ENCODE data around the gene PDE11A. TPM values are rescaled to one million over a fixed set of nuclear protein-coding genes. Genes with fewer than 3 reads are reported as not detected.

Gene PDE11A
- total RNA-seq, 1 experiment from 2014 or later, result 1.4 TPM

GRCh38 chr2:177873915-177874314, 198.7 kb downstream of the PDE11A start:
- Mint-ChIP-seq H3K4me1 (ENCODE audit: low read depth, unreplicated experiment) (no peaks in the 10 kb centered on the region), H3K36me3 (ENCODE audit: insufficient read depth, unreplicated experiment) (no peaks in the 10 kb centered on the region), H3K27me3 (ENCODE audit: unreplicated experiment) (no peaks in the 10 kb centered on the region), H3K4me3 (ENCODE audit: low read depth, unreplicated experiment) (no peak overlapping the region), H3K9me3 (ENCODE audit: low read depth, unreplicated experiment) (no peaks in the 10 kb centered on the region), H3K27ac (ENCODE audit: unreplicated experiment) (no peak overlapping the region)
- intact Hi-C loops (cut with micrococcal nuclease; ENCODE audit: unreplicated experiment), result no loop called here
- BruUV-seq (replicated peaks), result no TSS peak
- CTCF ChIA-PET, result interaction anchor here (0.7 kb wide), 1 partner anchor 43 kb away, joined by 3 read pairs; no protein-coding TSS in a partner anchor
- TF ChIP-seq, protein P1, sequence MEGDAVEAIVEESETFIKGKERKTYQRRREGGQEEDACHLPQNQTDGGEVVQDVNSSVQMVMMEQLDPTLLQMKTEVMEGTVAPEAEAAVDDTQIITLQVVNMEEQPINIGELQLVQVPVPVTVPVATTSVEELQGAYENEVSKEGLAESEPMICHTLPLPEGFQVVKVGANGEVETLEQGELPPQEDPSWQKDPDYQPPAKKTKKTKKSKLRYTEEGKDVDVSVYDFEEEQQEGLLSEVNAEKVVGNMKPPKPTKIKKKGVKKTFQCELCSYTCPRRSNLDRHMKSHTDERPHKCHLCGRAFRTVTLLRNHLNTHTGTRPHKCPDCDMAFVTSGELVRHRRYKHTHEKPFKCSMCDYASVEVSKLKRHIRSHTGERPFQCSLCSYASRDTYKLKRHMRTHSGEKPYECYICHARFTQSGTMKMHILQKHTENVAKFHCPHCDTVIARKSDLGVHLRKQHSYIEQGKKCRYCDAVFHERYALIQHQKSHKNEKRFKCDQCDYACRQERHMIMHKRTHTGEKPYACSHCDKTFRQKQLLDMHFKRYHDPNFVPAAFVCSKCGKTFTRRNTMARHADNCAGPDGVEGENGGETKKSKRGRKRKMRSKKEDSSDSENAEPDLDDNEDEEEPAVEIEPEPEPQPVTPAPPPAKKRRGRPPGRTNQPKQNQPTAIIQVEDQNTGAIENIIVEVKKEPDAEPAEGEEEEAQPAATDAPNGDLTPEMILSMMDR (IDR thresholded peaks at IDR 0.05; ENCODE audit: unreplicated experiment), result no peak
- no peak for DNase-seq

DNA sequence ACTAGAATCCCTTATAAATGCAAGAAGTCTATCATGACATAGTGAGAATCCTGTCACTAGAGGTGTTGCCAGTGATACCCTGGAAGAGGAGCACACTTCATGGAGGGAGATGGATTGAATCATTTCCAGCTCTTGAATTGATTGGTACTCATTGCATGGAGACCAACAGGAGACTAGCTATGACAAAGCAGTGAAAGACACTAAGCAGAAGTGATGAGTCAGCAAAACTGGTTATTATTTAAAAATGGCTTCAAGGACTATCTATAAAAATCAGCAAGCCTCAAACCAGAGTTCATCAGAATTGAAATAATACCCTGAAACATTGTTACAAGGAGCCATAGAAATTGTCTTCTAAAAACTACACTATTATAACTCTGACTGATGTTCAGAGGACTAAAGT, 200.3 kb downstream of the PDE11A start:
- BruUV-seq (replicated peaks), result no TSS peak
- H3K4me3 Mint-ChIP-seq (ENCODE audit: low read depth, unreplicated experiment), result no peak overlapping the region
- no peaks in the 10 kb centered on the region for H3K9me3 Mint-ChIP-seq (ENCODE audit: low read depth, unreplicated experiment)
- DNase-seq, result no peak
- intact Hi-C loops (cut with micrococcal nuclease; ENCODE audit: unreplicated experiment), result no loop called here
- CTCF ChIA-PET, result no interaction called here
- TF ChIP-seq, protein P1 (IDR thresholded peaks at IDR 0.05; ENCODE audit: unreplicated experiment), result no peak
- no peaks in the 10 kb centered on the region for H3K27me3 Mint-ChIP-seq (ENCODE audit: unreplicated experiment)
- no peak overlapping the region for H3K27ac Mint-ChIP-seq (ENCODE audit: unreplicated experiment)
- H3K4me1 Mint-ChIP-seq (ENCODE audit: low read depth, unreplicated experiment), result no peaks in the 10 kb centered on the region
- H3K36me3 Mint-ChIP-seq (ENCODE audit: insufficient read depth, unreplicated experiment), result no peaks in the 10 kb centered on the region

- Mint-ChIP-seq H3K36me3 (ENCODE audit: insufficient read depth, unreplicated experiment) (no peaks in the 10 kb centered on the region), H3K27me3 (ENCODE audit: unreplicated experiment) (no peaks in the 10 kb centered on the region), H3K4me1 (ENCODE audit: low read depth, unreplicated experiment) (no peaks in the 10 kb centered on the region), H3K4me3 (ENCODE audit: low read depth, unreplicated experiment) (no peak overlapping the region), H3K9me3 (ENCODE audit: low read depth, unreplicated experiment) (no peaks in the 10 kb centered on the region), H3K27ac (ENCODE audit: unreplicated experiment) (no peak overlapping the region)
- intact Hi-C loops (cut with micrococcal nuclease; ENCODE audit: unreplicated experiment), result no loop called here
- no peak for DNase-seq
- CTCF ChIA-PET, result no interaction called here
- TF ChIP-seq, protein P1 (IDR thresholded peaks at IDR 0.05; ENCODE audit: unreplicated experiment), result no peak
- BruUV-seq (replicated peaks), result no TSS peak
Measured at GRCh38 chr2:177869912-177870311, 202.7 kb downstream of the PDE11A start.

GRCh38 chr2:177869209-177869608, 203.4 kb downstream of the PDE11A start:
- intact Hi-C loops (cut with micrococcal nuclease; ENCODE audit: unreplicated experiment), result no loop called here
- no peaks in the 10 kb centered on the region for H3K9me3 Mint-ChIP-seq (ENCODE audit: low read depth, unreplicated experiment)
- H3K27ac Mint-ChIP-seq (ENCODE audit: unreplicated experiment), result no peak overlapping the region
- no peaks in the 10 kb centered on the region for H3K4me1 Mint-ChIP-seq (ENCODE audit: low read depth, unreplicated experiment)
- TF ChIP-seq, protein P1 (IDR thresholded peaks at IDR 0.05; ENCODE audit: unreplicated experiment), result no peak
- no TSS peak for BruUV-seq (replicated peaks)
- H3K27me3 Mint-ChIP-seq (ENCODE audit: unreplicated experiment), result no peaks in the 10 kb centered on the region
- DNase-seq, result no peak
- H3K4me3 Mint-ChIP-seq (ENCODE audit: low read depth, unreplicated experiment), result no peak overlapping the region
- CTCF ChIA-PET, result no interaction called here
- no peaks in the 10 kb centered on the region for H3K36me3 Mint-ChIP-seq (ENCODE audit: insufficient read depth, unreplicated experiment)

Data from Calu3 (cell line).